Measurements from ENCODE around the gene NSDHL.

- TF ChIP-seq ELF4 (CRISPR knock-in tag; IDR thresholded peaks at IDR 0.05; ENCODE audit: borderline replicate concordance) = no peak
- no peak for TF ChIP-seq CTCF (CRISPR knock-in tag; IDR thresholded peaks at IDR 0.05)
- no peak for TF ChIP-seq PITX1 (CRISPR knock-in tag; IDR thresholded peaks at IDR 0.05)
- no peak for TF ChIP-seq HMG20A (CRISPR knock-in tag; IDR thresholded peaks at IDR 0.05; ENCODE audit: borderline replicate concordance)
- TF ChIP-seq FIP1L1 (IDR thresholded peaks at IDR 0.05; ENCODE audit: borderline replicate concordance, insufficient read depth, low read depth, low read length) = no peak
- TF ChIP-seq HOMEZ (CRISPR knock-in tag; IDR thresholded peaks at IDR 0.05; ENCODE audit: low read depth) = no peak
- no peak for TF ChIP-seq HBP1 (CRISPR knock-in tag; IDR thresholded peaks at IDR 0.05; ENCODE audit: low read depth)
- no peak for TF ChIP-seq ZNF18 (CRISPR knock-in tag; IDR thresholded peaks at IDR 0.05; ENCODE audit: insufficient replicate concordance)
These were observed 68.4 kb downstream of the NSDHL start for GRCh38 chrX:152899111-152899873.

Data from HepG2 (cell line).